HepG2 (cell line): Measurements from ENCODE around the gene ARHGDIG.

ENCODE experiments used
- CEBPB ChIP-seq: IDR thresholded peaks from 2 replicates; pipeline ENCODE4 v1.6.1; 2011; ENCODE audit warnings: low read depth, low read length, improper control_type of control experiment, borderline replicate concordance
- CTCF ChIP-seq: sonication (generic); formaldehyde crosslinking; IDR thresholded peaks from 2 replicates; pipeline ENCODE4 v1.5.0; 2020; ENCODE audit warnings: mild to moderate bottlenecking, missing genetic modification reagents, moderate library complexity
- FOXM1 ChIP-seq: sonication (generic); formaldehyde crosslinking; IDR thresholded peaks from 2 replicates; pipeline ENCODE4 v1.5.0; 2020; ENCODE audit warnings: missing genetic modification reagents
- JUN ChIP-seq: sonication (generic); formaldehyde crosslinking; IDR thresholded peaks from 2 replicates; pipeline ENCODE4 v1.4.0; 2020; ENCODE audit warnings: mild to moderate bottlenecking, missing genetic modification reagents
- MAFF ChIP-seq: IDR thresholded peaks from 2 replicates; pipeline ENCODE4 v1.6.1; 2011; ENCODE audit warnings: low read depth, low read length, improper control_type of control experiment
- PHF8 ChIP-seq: sonication (generic); formaldehyde crosslinking; IDR thresholded peaks from 2 replicates; pipeline ENCODE4 v1.5.0; 2020; ENCODE audit warnings: missing genetic modification reagents
- RAD21 ChIP-seq: fragments of 450-650 bp; formaldehyde crosslinking; IDR thresholded peaks from 2 replicates; pipeline ENCODE4 v1.5.0; 2020; ENCODE audit warnings: mild to moderate bottlenecking
- RELA ChIP-seq: sonication (generic); formaldehyde crosslinking; IDR thresholded peaks from 2 replicates; pipeline ENCODE4 v1.4.0; 2020; ENCODE audit warnings: missing genetic modification reagents
- SIN3A ChIP-seq: IDR thresholded peaks from 2 replicates; pipeline ENCODE4 v1.6.1; 2011; ENCODE audit warnings: low read depth, mild to moderate bottlenecking, control low read depth, low read length, borderline replicate concordance
- TCF7L2 ChIP-seq: IDR thresholded peaks from 2 replicates; pipeline ENCODE4 v1.6.1; 2011; ENCODE audit warnings: mild to moderate bottlenecking, low read depth, low read length, moderate library complexity
- USF2 ChIP-seq, 2 experiments: sonication (generic) in 1 of 2; formaldehyde crosslinking in 1 of 2; IDR thresholded peaks; 2 replicates each; pipeline versions ENCODE4 v1.5.1 to v1.6.1; 2011 to 2020; ENCODE audit warnings: borderline replicate concordance in 1 of 2, low read depth in 1 of 2, low read length in 1 of 2, mild to moderate bottlenecking in 1 of 2, missing genetic modification reagents in 1 of 2, moderate library complexity in 1 of 2
- XBP1 ChIP-seq: sonication (generic); formaldehyde crosslinking; IDR thresholded peaks from 2 replicates; pipeline ENCODE4 v1.5.0; 2020; ENCODE audit warnings: missing genetic modification reagents
- ZFP91 ChIP-seq: sonication (generic); formaldehyde crosslinking; IDR thresholded peaks from 2 replicates; pipeline ENCODE4 v1.9.0; 2022; ENCODE audit warnings: missing genetic modification reagents, mild to moderate bottlenecking, borderline replicate concordance
- ZNF558 ChIP-seq: sonication (generic); formaldehyde crosslinking; IDR thresholded peaks from 2 replicates; pipeline ENCODE4 v1.9.0; 2022; ENCODE audit warnings: mild to moderate bottlenecking, missing genetic modification reagents, borderline replicate concordance

DNA sequence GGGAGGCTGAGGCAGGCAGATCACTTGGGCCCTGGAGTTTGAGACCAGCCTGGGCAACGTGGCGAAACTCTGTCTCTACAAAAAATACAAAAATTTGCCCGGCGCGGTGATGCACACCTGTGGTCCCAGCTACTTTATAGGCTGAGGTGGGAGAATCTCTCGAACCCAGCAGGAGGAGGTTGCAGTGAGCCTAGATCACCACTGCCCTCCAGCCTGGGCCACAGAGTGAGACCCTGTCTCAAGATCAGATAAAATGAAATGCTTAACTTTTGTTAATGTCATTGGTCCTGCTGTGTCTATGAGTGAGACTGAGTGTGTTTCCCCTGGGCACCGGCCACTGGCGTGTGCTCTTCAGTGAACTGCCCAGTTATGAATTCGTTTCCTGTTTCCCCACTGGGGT is 35.3 kb upstream of the ARHGDIG start:
- TF ChIP-seq ZFP91 (CRISPR knock-in tag) (no peak), PHF8 (CRISPR knock-in tag) (no peak), CTCF (CRISPR knock-in tag) (no peak), SIN3A (no peak), USF2 (IDR thresholded peaks at IDR 0.05; ENCODE audit: low read depth, low read length) (no peak), USF2 (CRISPR knock-in tag; IDR thresholded peaks at IDR 0.05; ENCODE audit: borderline replicate concordance) (no peak), FOXM1 (CRISPR knock-in tag) (no peak), MAFF (no peak), RELA (CRISPR knock-in tag) (no peak), CEBPB (no peak), ZNF558 (CRISPR knock-in tag) (no peak), TCF7L2 (no peak), XBP1 (no peak), JUN (no peak), RAD21 (CRISPR knock-in tag) (no peak)
